ENCODE measurements around the gene SMTNL1. TPM values are rescaled to one million over a fixed set of nuclear protein-coding genes. Genes with fewer than 3 reads are reported as not detected.

Gene SMTNL1
- total RNA-seq, 1 experiment from 2014 or later: not detected

DNA sequence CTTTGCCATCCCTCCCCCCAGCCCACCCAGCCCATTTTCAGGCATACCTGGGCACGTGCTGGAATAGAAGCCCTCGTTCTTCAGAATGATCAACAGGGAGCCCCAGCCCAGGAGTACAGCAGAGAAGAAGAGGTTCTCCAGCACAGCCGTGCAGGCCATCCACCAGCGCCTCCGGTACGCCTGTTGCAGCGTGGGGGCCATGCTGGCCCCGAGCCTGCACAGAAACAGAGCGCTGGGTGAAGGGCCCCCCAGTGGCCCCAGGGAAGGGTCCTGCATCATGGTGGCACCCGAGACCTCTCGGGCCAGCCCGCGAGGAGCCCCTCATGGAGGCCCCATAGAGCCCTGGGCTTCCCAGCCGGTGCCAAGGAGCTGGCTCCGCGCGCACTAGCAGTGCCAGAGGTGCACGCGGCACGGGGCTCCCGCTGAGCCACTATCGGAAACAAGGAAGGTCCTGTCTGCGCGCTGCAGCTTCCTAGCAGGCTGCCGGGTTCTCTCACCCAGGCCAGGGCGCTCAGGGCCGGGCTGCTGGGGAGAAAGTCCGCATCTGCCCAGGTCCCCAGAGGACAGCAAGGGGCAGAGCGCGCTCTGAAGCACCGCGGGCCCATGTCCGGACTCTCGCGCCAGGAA, 23.4 kb upstream of the SMTNL1 start:
- Histone ChIP-seq H3K9ac (ENCODE audit: extremely low read depth, insufficient read length, low read length) (peak overlapping the region; percentile 1), H3K79me1 (ENCODE audit: insufficient read depth, low read depth, low read length, poor library complexity, severe bottlenecking) (no peaks in the 10 kb centered on the region), H3K4ac (ENCODE audit: low read depth, low read length) (no peak overlapping the region), H4K5ac (ENCODE audit: insufficient read length, low read depth, low read length) (no peak overlapping the region), H3K56ac (ENCODE audit: insufficient read length, low read depth, low read length) (no peak overlapping the region), H4K91ac (ENCODE audit: insufficient read length, low read depth, low read length) (no peak overlapping the region), H3K27ac (ENCODE audit: insufficient read length, low read depth, low read length) (no peak overlapping the region), H3K18ac (ENCODE audit: insufficient read length, low read depth, low read length) (no peak overlapping the region), H3K4me2 (ENCODE audit: insufficient read depth, insufficient read length, low read length) (peak overlapping the region; percentile 63), H3K23ac (ENCODE audit: insufficient read length, low read depth, low read length) (no peak overlapping the region), H3T11ph (ENCODE audit: low read length) (no peak overlapping the region), H2AFZ (ENCODE audit: low read length) (no peak overlapping the region), H2AK5ac (ENCODE audit: insufficient read length, low read length) (no peak overlapping the region), H3K14ac (ENCODE audit: insufficient read depth, low read length) (no peak overlapping the region), H4K8ac (replicated peaks; ENCODE audit: insufficient read length, low read depth, low read length) (no peak overlapping the region), H2BK15ac (ENCODE audit: low read depth, low read length) (no peak overlapping the region), H3K4me1 (ENCODE audit: insufficient read depth, low read length) (peaks cover 2% of the 10 kb centered on the region), H3K9me3 (ENCODE audit: control insufficient read depth, low read depth, low read length) (no peaks in the 10 kb centered on the region), H4K20me1 (ENCODE audit: control insufficient read depth, insufficient read depth, insufficient read length) (no peaks in the 10 kb centered on the region), H3K27me3 (ENCODE audit: insufficient read depth, low read length) (no peaks in the 10 kb centered on the region), H3K79me2 (ENCODE audit: insufficient read depth, low read length) (no peaks in the 10 kb centered on the region), H2BK12ac (ENCODE audit: insufficient read length, low read depth, low read length) (no peak overlapping the region), H2BK120ac (ENCODE audit: low read depth, low read length, poor library complexity, severe bottlenecking) (no peak overlapping the region), H2BK5ac (ENCODE audit: insufficient read length, low read length) (no peak overlapping the region), H3K23me2 (ENCODE audit: insufficient read length, low read depth, low read length, poor library complexity, severe bottlenecking) (peaks cover 16% of the 10 kb centered on the region), H2BK20ac (ENCODE audit: low read depth, low read length, poor library complexity, severe bottlenecking) (no peak overlapping the region)
- Mint-ChIP-seq H3K4me3 (peak overlapping the region; percentile 90 to 98), H3K27me3 (ENCODE audit: low read depth) (peaks cover 51% of the 10 kb centered on the region), H3K9me3 (0 out of 5 replicates have a peak, but pooled peaks cover 0 to 3% of the 10 kb centered on the region in 2 experiments), H3K4me1 (peaks cover 10 to 13% of the 10 kb centered on the region in 2 experiments; a peak in 2 of 4 replicates), H3K27ac (no peak overlapping the region; a peak in 1 of 7 replicates), H3K36me3 (ENCODE audit: insufficient read depth in 1 of 3, low read depth in 3 of 3) (peaks cover 0 to 4% (median 0%) of the 10 kb centered on the region in 3 experiments; a peak in 4 of 7 replicates)
- TF ChIP-seq, protein P1, sequence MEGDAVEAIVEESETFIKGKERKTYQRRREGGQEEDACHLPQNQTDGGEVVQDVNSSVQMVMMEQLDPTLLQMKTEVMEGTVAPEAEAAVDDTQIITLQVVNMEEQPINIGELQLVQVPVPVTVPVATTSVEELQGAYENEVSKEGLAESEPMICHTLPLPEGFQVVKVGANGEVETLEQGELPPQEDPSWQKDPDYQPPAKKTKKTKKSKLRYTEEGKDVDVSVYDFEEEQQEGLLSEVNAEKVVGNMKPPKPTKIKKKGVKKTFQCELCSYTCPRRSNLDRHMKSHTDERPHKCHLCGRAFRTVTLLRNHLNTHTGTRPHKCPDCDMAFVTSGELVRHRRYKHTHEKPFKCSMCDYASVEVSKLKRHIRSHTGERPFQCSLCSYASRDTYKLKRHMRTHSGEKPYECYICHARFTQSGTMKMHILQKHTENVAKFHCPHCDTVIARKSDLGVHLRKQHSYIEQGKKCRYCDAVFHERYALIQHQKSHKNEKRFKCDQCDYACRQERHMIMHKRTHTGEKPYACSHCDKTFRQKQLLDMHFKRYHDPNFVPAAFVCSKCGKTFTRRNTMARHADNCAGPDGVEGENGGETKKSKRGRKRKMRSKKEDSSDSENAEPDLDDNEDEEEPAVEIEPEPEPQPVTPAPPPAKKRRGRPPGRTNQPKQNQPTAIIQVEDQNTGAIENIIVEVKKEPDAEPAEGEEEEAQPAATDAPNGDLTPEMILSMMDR (conservative IDR thresholded peaks at IDR 0.05): no peak
- DNase-seq: peak; percentile 57
- WGBS (ENCODE audit: extremely low coverage, insufficient read length, low lambda C conversion rate): no CpG with 5 or more reads among the region's 35 CpGs

Data from H9 (cell line).